Hematopoietic multipotent progenitor cell treated with erythropoietin and hydrocortisone succinate and interleukin-3 and kit ligand, for 15 days (in vitro differentiated cells): ENCODE results near the gene CPSF3.

Experiments
- DNase-seq: peaks from one replicate; pipeline ENCODE4 v3.0.0-alpha.2; 2015; ENCODE audit warnings: low spot score

CPSF3 gene

DNA sequence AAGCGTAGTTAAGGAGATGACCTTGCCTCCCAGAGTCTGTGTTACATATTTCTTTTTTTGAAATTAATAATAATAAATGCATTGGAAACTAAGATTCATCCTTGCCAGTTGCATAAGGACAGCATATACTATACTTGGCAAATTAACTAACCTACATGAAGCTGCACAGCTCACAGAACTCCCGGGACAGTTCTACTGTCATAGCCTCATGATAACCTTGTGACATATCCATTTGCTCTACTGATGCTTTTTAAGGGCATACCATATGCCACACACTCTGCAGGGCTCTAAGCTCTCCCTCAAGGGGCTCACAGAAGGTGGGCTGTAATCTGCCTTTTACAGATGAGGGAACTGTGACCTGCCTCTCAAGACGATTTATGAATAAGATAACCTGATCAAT, 3.9 kb upstream of the CPSF3 start:
- DNase-seq, result no peak

- no peak for DNase-seq
Measured at GRCh38 chr2:9420495-9420894, 3.0 kb upstream of the CPSF3 start.

- DNase-seq, result peak; percentile 34
Measured at GRCh38 chr2:9422321-9423099, 944 bp upstream of the CPSF3 start.

- peak; percentile 14 for DNase-seq
Measured at GRCh38 chr2:9423922-9424272, 443 bp downstream of the CPSF3 start.

GRCh38 chr2:9424447-9425164, 1.2 kb downstream of the CPSF3 start:
- DNase-seq, result no peak

DNA sequence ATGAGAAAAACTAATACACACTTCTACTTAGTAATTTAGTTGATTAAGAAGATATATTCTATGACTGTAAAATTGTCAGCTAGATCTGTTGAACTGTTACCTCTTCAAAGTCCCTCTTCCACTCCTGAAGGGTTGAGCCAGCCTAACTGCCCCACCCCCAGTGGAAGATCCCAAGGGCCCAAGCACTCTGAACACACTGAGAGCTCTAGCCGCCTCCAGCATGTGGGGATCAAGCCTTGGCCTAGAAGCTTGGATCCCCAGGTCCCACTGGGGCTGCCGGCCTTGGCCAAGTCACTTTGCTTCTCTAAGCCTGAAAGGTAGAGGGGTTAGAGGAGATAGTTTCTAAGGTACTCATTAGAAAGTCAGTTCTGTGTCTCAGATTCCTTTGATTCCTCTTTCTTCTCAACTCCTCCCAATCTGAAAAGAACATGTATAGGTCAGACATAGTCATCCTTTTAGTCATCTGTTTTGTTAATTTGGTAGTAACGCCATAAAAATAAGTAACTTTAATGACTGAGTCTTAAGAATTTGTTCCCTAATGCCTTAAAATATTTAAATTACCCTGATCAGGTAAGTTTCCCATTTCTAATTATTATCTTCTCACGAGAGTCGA, 5.6 kb downstream of the CPSF3 start:
- no peak for DNase-seq

GRCh38 chr2:9430316-9431293, 7.2 kb downstream of the CPSF3 start:
- DNase-seq, result no peak

DNA sequence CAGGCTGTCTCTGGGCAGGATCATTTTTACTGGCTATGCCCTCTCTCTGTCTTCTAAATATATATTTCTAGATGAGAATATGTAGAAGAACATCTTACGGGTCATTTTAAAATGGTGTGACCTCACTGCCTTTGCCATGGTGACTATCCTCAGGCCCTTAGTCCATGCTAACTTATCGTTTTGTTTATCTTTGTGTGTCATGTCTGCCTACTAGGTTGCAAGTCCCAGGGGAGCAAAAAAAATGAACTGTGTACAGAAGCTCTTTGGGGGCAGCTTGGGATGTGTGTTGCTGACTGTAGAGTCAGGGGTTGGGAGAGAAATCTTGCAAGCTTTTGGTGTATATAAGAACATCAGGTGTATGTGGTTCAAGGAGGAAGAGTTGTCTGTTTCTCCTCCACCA, 11.0 kb downstream of the CPSF3 start:
- no peak for DNase-seq

DNA sequence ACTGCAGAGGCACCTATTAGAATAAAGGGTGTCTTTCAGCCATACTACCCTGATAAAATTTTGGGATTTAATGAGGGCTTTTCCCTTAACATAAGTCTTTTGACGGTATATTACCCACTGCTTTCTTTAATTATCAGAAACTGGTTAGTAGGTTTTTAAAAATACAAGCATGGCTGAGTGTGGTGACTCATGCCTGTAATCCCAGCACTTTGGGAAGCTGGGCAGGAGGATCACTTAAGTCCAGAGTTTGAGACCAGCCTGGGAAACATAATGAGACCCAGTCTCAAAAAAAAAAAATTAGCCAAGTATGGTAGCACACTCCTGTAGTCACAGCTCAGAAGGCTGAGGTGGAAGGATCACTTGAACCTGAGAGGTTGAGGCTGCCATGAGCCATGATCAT, 16.1 kb downstream of the CPSF3 start:
- DNase-seq, result no peak

- no peak for DNase-seq
Measured at GRCh38 chr2:9440058-9440727, 16.7 kb downstream of the CPSF3 start.

DNA sequence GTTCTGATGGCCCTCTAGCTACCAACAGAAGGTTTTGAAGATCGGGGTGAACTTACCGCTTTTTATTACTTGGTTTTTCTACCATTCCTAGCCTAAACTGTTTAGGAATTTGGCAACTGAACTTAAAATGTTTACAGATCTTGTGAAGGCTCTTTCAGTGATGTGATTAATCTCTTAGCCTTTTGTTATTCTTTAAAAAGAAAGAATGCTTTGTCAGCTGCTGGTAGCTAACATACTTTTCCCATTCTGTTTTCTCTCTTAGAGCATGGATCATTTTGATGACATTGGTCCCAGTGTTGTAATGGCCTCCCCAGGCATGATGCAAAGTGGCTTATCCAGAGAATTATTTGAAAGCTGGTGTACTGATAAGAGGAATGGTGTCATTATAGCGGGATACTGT, 18.1 kb downstream of the CPSF3 start:
- no peak for DNase-seq

- DNase-seq, result no peak
Measured at GRCh38 chr2:9443526-9443925, 20.1 kb downstream of the CPSF3 start.

DNA sequence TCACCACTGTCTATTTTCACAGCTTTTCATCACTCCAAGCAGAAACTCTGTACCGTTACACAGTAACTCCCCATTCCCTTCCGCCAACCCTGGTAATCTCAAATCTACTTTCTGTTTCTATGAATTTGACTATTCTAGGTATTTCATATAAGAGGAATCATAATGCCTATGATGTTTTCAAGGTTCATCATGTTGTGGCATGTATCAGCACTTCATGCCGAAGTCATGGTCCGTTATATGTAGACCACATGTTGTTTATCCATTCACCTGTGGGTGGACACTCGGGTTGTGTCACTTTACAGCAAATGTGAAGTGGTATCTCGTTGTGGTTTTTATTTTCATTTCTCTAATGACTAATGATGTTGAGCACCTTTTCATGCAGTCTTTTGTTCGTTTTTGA, 21.6 kb downstream of the CPSF3 start:
- DNase-seq, result no peak

- DNase-seq, result no peak
Measured at GRCh38 chr2:9451231-9451630, 27.8 kb downstream of the CPSF3 start.

DNA sequence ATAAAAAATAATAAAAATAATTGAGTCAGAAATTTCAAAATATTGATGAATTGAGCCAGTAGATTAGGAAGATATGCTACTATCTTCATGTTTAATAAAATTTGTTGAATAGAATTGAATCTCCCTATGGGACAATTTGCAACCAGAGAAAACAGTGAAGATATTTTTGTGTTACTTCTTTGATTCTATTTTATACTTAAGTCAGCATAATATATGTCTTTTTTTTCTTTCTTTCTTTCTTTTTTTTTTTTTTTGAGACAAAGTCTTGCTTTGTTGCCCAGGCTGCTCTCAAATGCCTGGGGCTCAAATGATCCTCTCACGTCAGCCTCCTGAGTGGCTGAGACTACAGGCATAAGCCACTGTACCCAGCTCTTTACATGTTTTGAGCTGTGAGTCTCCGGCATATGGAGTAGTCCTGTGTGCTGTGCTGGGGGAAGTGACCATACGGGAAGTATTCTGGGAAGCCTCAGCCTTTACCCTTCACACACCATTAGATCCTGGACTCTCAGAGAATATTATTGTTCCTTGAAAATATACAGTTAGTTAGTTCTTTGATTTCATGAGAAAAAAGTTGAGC, 37.1 kb downstream of the CPSF3 start:
- DNase-seq, result no peak

GRCh38 chr2:9461079-9461478, 37.6 kb downstream of the CPSF3 start:
- no peak for DNase-seq

- DNase-seq, result no peak
Measured at GRCh38 chr2:9462313-9462712, 38.9 kb downstream of the CPSF3 start.

GRCh38 chr2:9462886-9463697, 39.6 kb downstream of the CPSF3 start:
- no peak for DNase-seq

DNA sequence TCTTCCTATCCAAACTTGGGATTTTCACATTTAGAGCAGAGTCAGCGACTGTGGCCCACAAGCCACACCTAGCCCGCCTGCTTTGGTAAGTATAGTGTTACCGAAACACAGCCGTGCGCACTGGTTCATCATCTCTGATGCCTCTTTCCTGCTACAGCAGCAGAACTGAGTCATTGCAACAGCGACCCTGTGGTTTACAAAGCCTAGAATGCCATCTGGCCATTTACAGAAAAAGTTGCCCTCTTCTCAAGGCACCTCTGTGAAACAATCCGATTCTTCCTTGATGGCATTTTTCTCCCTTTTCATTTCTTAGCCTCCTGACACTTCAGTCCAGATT, 40.2 kb downstream of the CPSF3 start:
- no peak for DNase-seq

DNA sequence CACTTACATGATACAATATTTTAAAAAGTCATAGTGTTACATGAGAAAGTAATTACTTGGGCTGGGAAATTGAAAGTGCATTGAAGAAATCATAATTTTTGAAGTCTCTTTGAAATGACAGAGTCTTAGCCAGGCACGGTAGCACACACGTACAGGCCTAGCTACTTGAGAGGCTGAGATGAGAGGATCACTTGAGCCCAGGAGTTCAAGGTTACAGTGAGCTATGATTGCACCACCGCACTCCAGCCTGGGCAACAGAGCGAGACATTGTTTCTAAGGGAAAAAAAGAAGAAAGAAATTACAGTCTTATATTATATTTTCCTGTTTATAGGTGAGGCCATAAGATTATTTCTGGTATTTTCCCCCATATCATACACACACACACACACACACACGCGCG, 41.7 kb downstream of the CPSF3 start:
- no peak for DNase-seq
